Measurements from ENCODE around the gene MYO9B. TPM values are rescaled to one million over a fixed set of nuclear protein-coding genes. Genes with fewer than 3 reads are reported as not detected.

The MYO9B gene
- total RNA-seq, 1 experiment from 2014 or later: 85.4 TPM

DNA sequence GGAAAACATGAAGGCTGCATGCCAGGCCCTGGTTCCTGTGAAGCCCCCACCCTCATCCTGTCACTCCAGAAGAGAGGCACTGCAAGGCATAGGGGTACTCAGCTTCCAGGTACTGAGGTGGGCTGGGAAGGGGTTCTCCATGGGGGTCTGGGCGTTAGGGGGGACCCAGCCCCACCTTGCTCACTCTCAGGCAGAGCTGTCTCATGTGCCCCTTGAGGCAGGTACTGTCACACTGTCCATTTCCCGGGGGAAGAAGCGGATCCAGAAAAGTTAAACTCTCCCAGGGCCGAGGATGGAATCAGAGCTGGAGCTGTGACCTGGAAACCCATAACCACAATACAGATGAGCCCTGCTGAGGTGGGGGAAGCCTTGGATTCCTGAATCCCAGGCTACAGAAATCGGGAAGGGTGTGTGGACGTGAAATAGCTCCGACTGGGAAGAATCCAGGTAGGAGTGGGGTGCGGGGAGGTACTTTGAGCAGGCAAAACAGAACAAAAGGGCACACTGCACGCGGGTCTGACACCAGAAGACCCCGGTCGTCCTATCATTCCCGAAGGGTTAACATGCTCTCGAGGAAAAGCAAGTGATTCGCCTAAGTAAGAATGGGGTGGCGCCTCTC, 139.0 kb downstream of the MYO9B start:
- intact Hi-C loops (cut with micrococcal nuclease; ENCODE audit: unreplicated experiment): no loop called here
- Histone ChIP-seq H3K36me3 (ENCODE audit: insufficient read depth, low read length, poor library complexity, severe bottlenecking) (peaks cover 16% of the 10 kb centered on the region), H3K4me3 (ENCODE audit: low read depth, low read length, poor library complexity, severe bottlenecking) (peak overlapping the region; percentile 66), H3K27ac (ENCODE audit: low read depth, low read length, poor library complexity, severe bottlenecking) (peak overlapping the region; percentile 96), H3K27me3 (replicated peaks; ENCODE audit: insufficient read depth, low read depth, low read length, poor library complexity) (no peaks in the 10 kb centered on the region), H3K4me1 (ENCODE audit: insufficient read depth, low read length, poor library complexity, severe bottlenecking) (peaks cover 13% of the 10 kb centered on the region), H3K9me3 (ENCODE audit: low read depth, low read length, poor library complexity, severe bottlenecking) (no peaks in the 10 kb centered on the region)
- BruUV-seq (replicated peaks): TSS peak; percentile 98
- TF ChIP-seq, protein P1, sequence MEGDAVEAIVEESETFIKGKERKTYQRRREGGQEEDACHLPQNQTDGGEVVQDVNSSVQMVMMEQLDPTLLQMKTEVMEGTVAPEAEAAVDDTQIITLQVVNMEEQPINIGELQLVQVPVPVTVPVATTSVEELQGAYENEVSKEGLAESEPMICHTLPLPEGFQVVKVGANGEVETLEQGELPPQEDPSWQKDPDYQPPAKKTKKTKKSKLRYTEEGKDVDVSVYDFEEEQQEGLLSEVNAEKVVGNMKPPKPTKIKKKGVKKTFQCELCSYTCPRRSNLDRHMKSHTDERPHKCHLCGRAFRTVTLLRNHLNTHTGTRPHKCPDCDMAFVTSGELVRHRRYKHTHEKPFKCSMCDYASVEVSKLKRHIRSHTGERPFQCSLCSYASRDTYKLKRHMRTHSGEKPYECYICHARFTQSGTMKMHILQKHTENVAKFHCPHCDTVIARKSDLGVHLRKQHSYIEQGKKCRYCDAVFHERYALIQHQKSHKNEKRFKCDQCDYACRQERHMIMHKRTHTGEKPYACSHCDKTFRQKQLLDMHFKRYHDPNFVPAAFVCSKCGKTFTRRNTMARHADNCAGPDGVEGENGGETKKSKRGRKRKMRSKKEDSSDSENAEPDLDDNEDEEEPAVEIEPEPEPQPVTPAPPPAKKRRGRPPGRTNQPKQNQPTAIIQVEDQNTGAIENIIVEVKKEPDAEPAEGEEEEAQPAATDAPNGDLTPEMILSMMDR (conservative IDR thresholded peaks at IDR 0.05; ENCODE audit: low read depth, low read length): no peak
- ChIA-PET POLR2A (ENCODE audit: low non-redundant PET) (no interaction called here), CTCF (no interaction called here)
- DNase-seq (ENCODE audit: low spot score): no peak

GRCh38 chr19:17215127-17215971, 139.8 kb downstream of the MYO9B start, which contains the start of gene USE1:
TSS of gene USE1 (plus strand) at chr19:17215357. CDS start at chr19:17215406, 49 bp downstream.
- TF ChIP-seq EZH2 (IDR thresholded peaks at IDR 0.05; ENCODE audit: borderline replicate concordance, low read depth, low read length, poor library complexity, severe bottlenecking): no peak
- TF ChIP-seq, protein P1 (conservative IDR thresholded peaks at IDR 0.05; ENCODE audit: low read depth, low read length): no peak
- intact Hi-C loops (cut with micrococcal nuclease; ENCODE audit: unreplicated experiment): no loop called here
- ChIA-PET POLR2A (ENCODE audit: low non-redundant PET) (no interaction called here), CTCF (no interaction called here)
- Histone ChIP-seq H3K9me3 (ENCODE audit: low read depth, low read length, poor library complexity, severe bottlenecking) (no peaks in the 10 kb centered on the region), H3K27me3 (replicated peaks; ENCODE audit: insufficient read depth, low read depth, low read length, poor library complexity) (no peaks in the 10 kb centered on the region), H3K4me3 (ENCODE audit: low read depth, low read length, poor library complexity, severe bottlenecking) (peak within 1 kb of the TSS; percentile 66), H3K4me1 (ENCODE audit: insufficient read depth, low read length, poor library complexity, severe bottlenecking) (peaks cover 13% of the 10 kb centered on the region), H3K36me3 (ENCODE audit: insufficient read depth, low read length, poor library complexity, severe bottlenecking) (peaks cover 17% of the 10 kb centered on the region), H3K27ac (ENCODE audit: low read depth, low read length, poor library complexity, severe bottlenecking) (peak within 1 kb of the TSS; percentile 96)
- DNase-seq (ENCODE audit: low spot score): peak; percentile 96
- BruUV-seq (replicated peaks): no TSS peak

- no peaks in the 10 kb centered on the region for H3K9me3 ChIP-seq (ENCODE audit: low read depth, low read length, poor library complexity, severe bottlenecking)
- POLR2A ChIA-PET (ENCODE audit: low non-redundant PET): interaction anchor here (0.6 kb wide), 1 partner anchor 1304 kb away, joined by 4 read pairs; no protein-coding TSS in a partner anchor
- peaks cover 13% of the 10 kb centered on the region for H3K4me1 ChIP-seq (ENCODE audit: insufficient read depth, low read length, poor library complexity, severe bottlenecking)
- TSS peak; percentile 55 for BruUV-seq (replicated peaks)
- peak overlapping the region; percentile 66 for H3K4me3 ChIP-seq (ENCODE audit: low read depth, low read length, poor library complexity, severe bottlenecking)
- CTCF ChIA-PET: no interaction called here
- H3K27me3 ChIP-seq (replicated peaks; ENCODE audit: insufficient read depth, low read depth, low read length, poor library complexity): no peaks in the 10 kb centered on the region
- H3K27ac ChIP-seq (ENCODE audit: low read depth, low read length, poor library complexity, severe bottlenecking): peak overlapping the region; percentile 96
- no peak for DNase-seq (ENCODE audit: low spot score)
- peaks cover 17% of the 10 kb centered on the region for H3K36me3 ChIP-seq (ENCODE audit: insufficient read depth, low read length, poor library complexity, severe bottlenecking)
- intact Hi-C loops (cut with micrococcal nuclease; ENCODE audit: unreplicated experiment): no loop called here
- TF ChIP-seq, protein P1 (conservative IDR thresholded peaks at IDR 0.05; ENCODE audit: low read depth, low read length): no peak
Observed at GRCh38 chr19:17216058-17216670, 140.6 kb downstream of the MYO9B start.

Data from A673 (cell line).